Measurements from ENCODE around the gene CDK15.

DNA sequence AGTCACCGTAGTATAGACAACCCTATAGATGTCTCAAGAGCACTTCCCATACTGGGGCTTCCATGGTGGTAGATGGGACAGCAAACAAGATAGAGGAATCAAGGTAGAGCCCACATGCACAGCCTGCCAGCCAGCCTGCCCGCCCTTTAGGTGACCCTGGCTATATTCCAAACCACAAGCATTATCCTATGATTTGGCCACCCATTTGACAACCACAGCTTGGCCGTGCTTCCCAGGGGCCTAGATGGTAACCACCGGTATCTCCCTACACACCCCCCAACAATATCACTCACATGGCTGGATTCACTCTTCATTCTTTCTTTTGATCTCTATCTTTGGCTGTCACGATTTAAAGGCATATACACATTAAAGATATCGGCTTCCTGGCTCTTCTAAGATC, 85.3 kb downstream of the CDK15 start:
- no peak for TF ChIP-seq POLR2A (IDR thresholded peaks at IDR 0.05; ENCODE audit: low read depth)
- TF ChIP-seq, protein P1, sequence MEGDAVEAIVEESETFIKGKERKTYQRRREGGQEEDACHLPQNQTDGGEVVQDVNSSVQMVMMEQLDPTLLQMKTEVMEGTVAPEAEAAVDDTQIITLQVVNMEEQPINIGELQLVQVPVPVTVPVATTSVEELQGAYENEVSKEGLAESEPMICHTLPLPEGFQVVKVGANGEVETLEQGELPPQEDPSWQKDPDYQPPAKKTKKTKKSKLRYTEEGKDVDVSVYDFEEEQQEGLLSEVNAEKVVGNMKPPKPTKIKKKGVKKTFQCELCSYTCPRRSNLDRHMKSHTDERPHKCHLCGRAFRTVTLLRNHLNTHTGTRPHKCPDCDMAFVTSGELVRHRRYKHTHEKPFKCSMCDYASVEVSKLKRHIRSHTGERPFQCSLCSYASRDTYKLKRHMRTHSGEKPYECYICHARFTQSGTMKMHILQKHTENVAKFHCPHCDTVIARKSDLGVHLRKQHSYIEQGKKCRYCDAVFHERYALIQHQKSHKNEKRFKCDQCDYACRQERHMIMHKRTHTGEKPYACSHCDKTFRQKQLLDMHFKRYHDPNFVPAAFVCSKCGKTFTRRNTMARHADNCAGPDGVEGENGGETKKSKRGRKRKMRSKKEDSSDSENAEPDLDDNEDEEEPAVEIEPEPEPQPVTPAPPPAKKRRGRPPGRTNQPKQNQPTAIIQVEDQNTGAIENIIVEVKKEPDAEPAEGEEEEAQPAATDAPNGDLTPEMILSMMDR (IDR thresholded peaks at IDR 0.05) = no peak
